DMS 273 (cell line): ENCODE results near the gene FAXC.

Experiments
- DNase-seq: peaks from one replicate; lab custom pipeline; 2025; ENCODE audit not compliant: unreplicated experiment; lab: John Stamatoyannopoulos, UW

FAXC gene

GRCh38 chr6:99349171-99350141, at the start of gene FAXC:
Gene FAXC, minus strand, starts transcription at chr6:99349674. Its CDS starts 302 bp downstream, at chr6:99349372.
- peak; percentile 84 for DNase-seq

GRCh38 chr6:99397287-99397686, 47.8 kb upstream of the FAXC start:
- DNase-seq = no peak

- peak; percentile 91 for DNase-seq
These were observed 44.4 kb upstream of the FAXC start, which contains the start of gene COQ3 for GRCh38 chr6:99393698-99394531. Gene COQ3, minus strand, starts transcription at chr6:99394195. Its CDS starts 16 bp downstream, at chr6:99394179.

- DNase-seq = no peak
These were observed 43.9 kb upstream of the FAXC start for GRCh38 chr6:99393366-99393697.

GRCh38 chr6:99390896-99391295, 41.4 kb upstream of the FAXC start:
- DNase-seq = no peak

- DNase-seq = no peak
These were observed 35.0 kb upstream of the FAXC start for GRCh38 chr6:99384507-99384906.

- DNase-seq = no peak
These were observed 29.2 kb upstream of the FAXC start for GRCh38 chr6:99378636-99379035.

GRCh38 chr6:99369533-99369932, 20.1 kb upstream of the FAXC start:
- DNase-seq = no peak

GRCh38 chr6:99366852-99367251, 17.4 kb upstream of the FAXC start:
- no peak for DNase-seq

- DNase-seq = no peak
These were observed 14.6 kb upstream of the FAXC start for GRCh38 chr6:99364026-99364425.

GRCh38 chr6:99362678-99363268, 13.3 kb upstream of the FAXC start:
- DNase-seq = no peak

- DNase-seq = no peak
These were observed 10.3 kb upstream of the FAXC start for GRCh38 chr6:99359800-99360199.

GRCh38 chr6:99356641-99357040, 7.2 kb upstream of the FAXC start:
- DNase-seq = no peak

GRCh38 chr6:99354983-99355382, 5.5 kb upstream of the FAXC start:
- no peak for DNase-seq

- no peak for DNase-seq
These were observed 3.7 kb upstream of the FAXC start for GRCh38 chr6:99353126-99353525.

GRCh38 chr6:99350573-99350972, 1.1 kb upstream of the FAXC start:
- peak; percentile 28 for DNase-seq

- peak; percentile 45 for DNase-seq
These were observed 945 bp downstream of the FAXC start for GRCh38 chr6:99348288-99349170.

- no peak for DNase-seq
These were observed 1.7 kb downstream of the FAXC start for GRCh38 chr6:99347804-99348203.

GRCh38 chr6:99346595-99346994, 2.9 kb downstream of the FAXC start:
- no peak for DNase-seq

GRCh38 chr6:99345164-99345563, 4.3 kb downstream of the FAXC start:
- DNase-seq = no peak
